CD14-positive monocyte (primary cell): ENCODE measurements around the gene PHF21B. TPM values are rescaled to one million over a fixed set of nuclear protein-coding genes. Genes with fewer than 3 reads are reported as not detected.

Experiments used
- DNase-seq, 3 donors: peaks; one replicate each; pipeline ENCODE4 v3.0.0-alpha.2; 2011 to 2022
- H2AFZ ChIP-seq: 2 replicates; pipeline ENCODE4 v1.6.0; 2012; ENCODE audit warnings: mild to moderate bottlenecking, low read depth, low read length, inconsistent platforms; ENCODE audit not compliant: insufficient read depth, poor library complexity, severe bottlenecking
- H3K27ac ChIP-seq, 2 donors: 1 replicate in 1 of 2; 2 replicates in 1 of 2; pipeline ENCODE4 v1.5.1; 2012 to 2013; ENCODE audit warnings: low read length in 2 of 2, control low read depth in 1 of 2, inconsistent platforms in 1 of 2, low read depth in 1 of 2, mild to moderate bottlenecking in 1 of 2
- H3K27me3 ChIP-seq, 2 donors: one replicate each; pipeline versions ENCODE4 v1.6.0 to v1.6.1; 2011 to 2013; ENCODE audit warnings: low read length in 2 of 2; ENCODE audit not compliant: control insufficient read depth in 2 of 2, insufficient read depth in 2 of 2
- H3K36me3 ChIP-seq, 2 donors: replicated peaks in 1 of 2; 1 replicate in 1 of 2; 2 replicates in 1 of 2; pipeline versions ENCODE4 v1.5.1 to v1.6.1; 2012 to 2013; ENCODE audit warnings: low read length in 2 of 2, control low read depth in 1 of 2, inconsistent platforms in 1 of 2, mild to moderate bottlenecking in 1 of 2; ENCODE audit not compliant: insufficient read depth in 2 of 2, control insufficient read depth in 1 of 2
- H3K4me1 ChIP-seq, 2 donors: 1 replicate in 1 of 2; 2 replicates in 1 of 2; pipeline versions ENCODE4 v1.5.1 to v1.6.1; 2012 to 2013; ENCODE audit warnings: low read length in 2 of 2, control low read depth in 1 of 2, inconsistent platforms in 1 of 2, mild to moderate bottlenecking in 1 of 2, moderate library complexity in 1 of 2; ENCODE audit not compliant: insufficient read depth in 2 of 2, control insufficient read depth in 1 of 2
- H3K4me2 ChIP-seq: replicated peaks from 2 replicates; pipeline ENCODE3; 2012; ENCODE audit warnings: low read length, moderate library complexity, mild to moderate bottlenecking; ENCODE audit not compliant: poor library complexity, severe bottlenecking; ENCODE audit errors: extremely low read depth
- H3K4me3 ChIP-seq, 3 experiments: fragments of 200-600 bp in 1 of 3; sonication (generic) in 1 of 3; replicated peaks in 1 of 3; 1 replicate in 2 of 3; 2 replicates in 1 of 3; pipeline ENCODE4 v1.5.1; 2011 to 2013; ENCODE audit warnings: low read length in 3 of 3, mild to moderate bottlenecking in 3 of 3, control low read depth in 2 of 3, low read depth in 2 of 3, inconsistent platforms in 1 of 3, moderate library complexity in 1 of 3
- H3K79me2 ChIP-seq: 2 replicates; pipeline ENCODE4 v1.6.0; 2012; ENCODE audit warnings: mild to moderate bottlenecking, control low read depth, inconsistent platforms, low read length, moderate library complexity; ENCODE audit not compliant: insufficient read depth
- H3K9ac ChIP-seq: 2 replicates; pipeline ENCODE4 v1.6.0; 2017; ENCODE audit warnings: low read length, mild to moderate bottlenecking; ENCODE audit not compliant: insufficient read depth, poor library complexity, severe bottlenecking
- H3K9me3 ChIP-seq, 2 donors: replicated peaks in 1 of 2; 1 replicate in 1 of 2; 2 replicates in 1 of 2; pipeline versions ENCODE4 v1.5.1 to v1.6.1; 2012 to 2013; ENCODE audit warnings: low read length in 2 of 2, control low read depth in 1 of 2; ENCODE audit not compliant: control insufficient read depth in 1 of 2, insufficient read depth in 1 of 2
- H4K20me1 ChIP-seq: 2 replicates; pipeline ENCODE4 v1.6.0; 2012; ENCODE audit warnings: mild to moderate bottlenecking, low read length, control low read depth, moderate library complexity; ENCODE audit not compliant: insufficient read depth
- H3K27ac Mint-ChIP-seq, 7 donors: one replicate each; pipeline ENCODE4 v1.8.0; 2020; ENCODE audit warnings: mild to moderate bottlenecking in 7 of 7, mixed read lengths in 7 of 7, moderate library complexity in 6 of 7, inconsistent platforms in 2 of 7
- H3K27me3 Mint-ChIP-seq, 3 donors: one replicate each; pipeline ENCODE4 v1.8.0; 2021 to 2022; ENCODE audit warnings: low read depth in 3 of 3, mild to moderate bottlenecking in 3 of 3, mixed read lengths in 3 of 3, moderate library complexity in 3 of 3, inconsistent platforms in 1 of 3
- H3K36me3 Mint-ChIP-seq, 2 donors: one replicate each; pipeline ENCODE4 v1.8.0; 2020; ENCODE audit warnings: mixed read lengths in 2 of 2, inconsistent platforms in 1 of 2, mild to moderate bottlenecking in 1 of 2
- H3K4me1 Mint-ChIP-seq: one replicate; pipeline ENCODE4 v1.8.0; 2020; ENCODE audit warnings: mild to moderate bottlenecking, mixed read lengths
- H3K4me3 Mint-ChIP-seq, 2 donors: one replicate each; pipeline ENCODE4 v1.8.0; 2020; ENCODE audit warnings: mild to moderate bottlenecking in 2 of 2, mixed read lengths in 2 of 2, moderate library complexity in 1 of 2
- H3K9me3 Mint-ChIP-seq, 7 donors: one replicate each; pipeline ENCODE4 v1.8.0; 2020 to 2022; ENCODE audit warnings: mixed read lengths in 7 of 7, mild to moderate bottlenecking in 6 of 7, moderate library complexity in 6 of 7, inconsistent platforms in 2 of 7
- CTCF ChIP-seq: fragments of 200-600 bp; IDR thresholded peaks from one replicate; pipeline ENCODE4 v1.8.0; 2022; ENCODE audit warnings: antibody characterized with exemption, mild to moderate bottlenecking
- WGBS: methylation state at CpG from one replicate; pipeline ENCODE4 v1.1.5; 2013; ENCODE audit warnings: missing lambda C conversion rate; ENCODE audit not compliant: insufficient coverage; 5-methylcytosine and 5-hydroxymethylcytosine counted together
- intact Hi-C, 2 donors: fragments of 100-400 bp; cut with micrococcal nuclease; formaldehyde crosslinking; loops; one replicate each; pipeline versions ENCODE4 v1.15.0 to v1.15.1; 2023
- polyA plus RNA-seq, 3 donors: library from polyadenylated mRNA; depleted of rRNA in 1 of 3; unstranded in 2 of 3; stranded (reverse) in 1 of 3; fragments of 300-500 nt in 2 of 3; fragments of >200 nt in 1 of 3; fragmentation: Illumina TruSeq in 2 of 3; gene quantifications; 1 replicate in 2 of 3; 2 replicates in 1 of 3; pipeline ENCODE4 v1.2.3, GENCODE V29; 2012 to 2021

The PHF21B gene
- polyA plus RNA-seq, 3 donors, result not detected

- Mint-ChIP-seq H3K27ac (no peak overlapping the region), H3K27me3 (peaks cover 3 to 5% (median 3%) of the 10 kb centered on the region in 3 donors), H3K4me3 (no peak overlapping the region), H3K36me3 (no peaks in the 10 kb centered on the region), H3K9me3 (peaks cover 0 to 3% (median 0%) of the 10 kb centered on the region in 7 donors), H3K4me1 (no peaks in the 10 kb centered on the region)
- Histone ChIP-seq H3K4me2 (no peak overlapping the region), H3K36me3 (no peaks in the 10 kb centered on the region), H2AFZ (no peak overlapping the region), H3K4me3 (no peak overlapping the region), H3K27ac (no peak overlapping the region), H3K9me3 (no peaks in the 10 kb centered on the region), H3K9ac (no peak overlapping the region), H4K20me1 (no peaks in the 10 kb centered on the region), H3K79me2 (no peaks in the 10 kb centered on the region), H3K4me1 (no peaks in the 10 kb centered on the region), H3K27me3 (no peaks in the 10 kb centered on the region)
- no peak for TF ChIP-seq CTCF
- DNase-seq, result no peak
- intact Hi-C loops, result no loop called here
- WGBS, result no CpG with 5 or more reads among the region's 11 CpGs
Measured at GRCh38 chr22:44935724-44936123, 74.1 kb downstream of the PHF21B start.

GRCh38 chr22:44934454-44934735 is 75.4 kb downstream of the PHF21B start:
- 93% methylated on average over 4 of the region's 6 CpGs for WGBS
- H3K27me3 ChIP-seq, result no peaks in the 10 kb centered on the region
- no peak overlapping the region for H3K4me3 Mint-ChIP-seq
- H3K9me3 Mint-ChIP-seq, result peaks cover 0 to 3% (median 0%) of the 10 kb centered on the region in 7 donors
- no peak overlapping the region for H3K27ac Mint-ChIP-seq
- H3K4me1 Mint-ChIP-seq, result no peaks in the 10 kb centered on the region
- H3K4me3 ChIP-seq, result no peak overlapping the region
- H4K20me1 ChIP-seq, result no peaks in the 10 kb centered on the region
- no peaks in the 10 kb centered on the region for H3K4me1 ChIP-seq
- H3K36me3 Mint-ChIP-seq, result no peaks in the 10 kb centered on the region
- peaks cover 1 to 5% (median 2%) of the 10 kb centered on the region in 3 donors for H3K27me3 Mint-ChIP-seq
- no peak overlapping the region for H2AFZ ChIP-seq
- H3K27ac ChIP-seq, result no peak overlapping the region
- H3K36me3 ChIP-seq, result no peaks in the 10 kb centered on the region
- H3K79me2 ChIP-seq, result no peaks in the 10 kb centered on the region
- no peak overlapping the region for H3K4me2 ChIP-seq
- H3K9ac ChIP-seq, result no peak overlapping the region
- H3K9me3 ChIP-seq, result no peaks in the 10 kb centered on the region
- intact Hi-C loops, result no loop called here
- DNase-seq, result no peak
- TF ChIP-seq CTCF, result no peak
